ENCODE data around the gene NES.
"Not testable (repeated sequence)": the region's sequence is repeated elsewhere in the genome, so short reads cannot be mapped to it uniquely, and the experiment has no call there.

The NES gene

GRCh38 chr1:156644146-156644545 lies 33.1 kb downstream of the NES start:
- DNase-seq (ENCODE audit: low read depth), result no peak

- DNase-seq (ENCODE audit: low read depth), result peak; percentile 88
Observed at GRCh38 chr1:156643778-156644092, 33.5 kb downstream of the NES start.

- DNase-seq (ENCODE audit: low read depth), result no peak
Observed at GRCh38 chr1:156643049-156643777, 34.0 kb downstream of the NES start.

- no peak for DNase-seq (ENCODE audit: low read depth)
Observed at GRCh38 chr1:156642265-156643048, 34.8 kb downstream of the NES start.

GRCh38 chr1:156641761-156642264 lies 35.4 kb downstream of the NES start, which contains the start of gene BCAN:
Gene BCAN, plus strand, starts transcription at chr1:156642117. Its CDS starts 3,938 bp downstream, at chr1:156646055.
- no peak for DNase-seq (ENCODE audit: low read depth)

DNA sequence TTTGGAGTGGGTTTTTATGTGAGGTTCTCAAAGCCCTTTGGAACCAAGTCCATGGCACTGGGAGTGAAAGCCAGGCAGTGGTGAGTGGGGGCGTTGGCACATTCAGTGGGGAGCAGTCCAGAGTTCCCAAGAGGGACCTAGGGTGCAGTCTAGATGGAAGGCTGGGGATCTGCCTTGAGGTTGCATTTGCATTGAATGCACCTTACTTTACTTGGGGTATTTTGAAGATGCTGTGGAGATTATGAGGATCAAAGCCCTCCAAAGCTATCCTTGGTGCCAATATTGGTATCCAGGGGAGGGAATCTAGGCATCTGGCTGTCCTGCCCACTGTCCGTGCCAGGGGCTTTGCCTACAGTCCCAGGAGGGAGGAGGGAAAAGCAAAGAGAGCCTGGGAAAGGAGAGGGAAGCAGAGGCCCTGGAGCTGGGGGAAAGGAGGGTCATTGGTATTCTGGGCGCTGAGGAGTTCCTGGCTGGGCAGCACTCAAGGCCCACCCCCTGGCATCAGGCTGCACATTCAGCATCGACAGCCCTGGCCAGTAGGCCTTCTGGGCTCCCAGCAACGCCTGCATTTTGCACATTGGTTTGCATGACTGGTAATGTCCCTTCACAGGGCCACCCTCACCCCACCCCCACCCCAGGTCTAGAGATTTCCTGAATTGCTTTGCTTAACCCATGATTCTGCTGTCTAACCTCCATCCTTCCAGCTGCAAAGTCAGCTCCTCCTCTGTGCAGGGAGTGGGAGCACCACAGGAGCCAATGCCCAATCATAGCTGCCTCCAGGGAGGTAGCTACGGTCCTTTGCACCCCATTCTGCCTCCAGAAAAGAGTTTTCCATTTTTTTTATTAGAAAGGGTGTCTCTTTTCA lies 36.1 kb downstream of the NES start:
- DNase-seq (ENCODE audit: low read depth), result no peak

- no peak for DNase-seq (ENCODE audit: low read depth)
Observed at GRCh38 chr1:156639601-156640101, 37.6 kb downstream of the NES start.

DNA sequence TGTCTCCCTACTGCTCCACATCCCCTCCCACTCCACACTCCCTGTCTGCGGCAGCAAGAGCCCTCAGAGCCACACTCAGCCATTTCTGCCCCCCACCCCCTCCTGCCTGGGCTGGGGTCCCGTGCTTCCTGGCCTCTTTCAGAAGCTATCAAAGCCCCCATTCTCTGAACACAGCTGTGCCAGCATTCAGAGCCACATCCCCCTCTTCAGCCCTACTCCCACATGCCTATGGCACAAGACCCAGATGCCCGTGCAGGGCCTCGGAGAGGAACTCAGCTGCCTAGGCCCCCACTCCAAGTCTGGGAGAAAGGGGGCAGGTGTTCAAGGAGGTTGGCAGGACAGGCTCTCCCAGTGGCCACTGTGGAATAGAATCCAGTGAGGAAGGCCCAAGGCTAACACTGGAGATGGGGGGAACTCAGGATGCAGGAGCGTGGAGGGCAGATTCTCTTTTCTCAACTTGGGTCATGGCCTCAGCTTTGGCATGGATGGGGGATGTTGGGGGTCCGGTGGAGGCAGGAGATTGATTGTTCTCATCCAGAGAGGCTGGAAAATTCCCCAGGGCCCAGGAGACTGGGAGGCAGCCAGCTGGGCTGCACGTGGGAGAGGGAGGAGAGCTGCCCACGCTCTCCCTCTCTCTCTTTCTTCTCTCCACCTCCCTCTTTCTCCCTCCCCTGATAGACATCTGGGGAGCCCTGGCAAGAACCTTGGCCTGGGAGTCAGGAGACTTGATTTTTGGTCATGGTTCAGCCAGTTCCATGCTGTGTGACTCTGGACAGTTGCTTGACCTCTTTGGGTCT lies 38.8 kb downstream of the NES start:
- no peak for DNase-seq (ENCODE audit: low read depth)

- no peak for DNase-seq (ENCODE audit: low read depth)
Observed at GRCh38 chr1:156632355-156632754, 44.9 kb downstream of the NES start.

DNA sequence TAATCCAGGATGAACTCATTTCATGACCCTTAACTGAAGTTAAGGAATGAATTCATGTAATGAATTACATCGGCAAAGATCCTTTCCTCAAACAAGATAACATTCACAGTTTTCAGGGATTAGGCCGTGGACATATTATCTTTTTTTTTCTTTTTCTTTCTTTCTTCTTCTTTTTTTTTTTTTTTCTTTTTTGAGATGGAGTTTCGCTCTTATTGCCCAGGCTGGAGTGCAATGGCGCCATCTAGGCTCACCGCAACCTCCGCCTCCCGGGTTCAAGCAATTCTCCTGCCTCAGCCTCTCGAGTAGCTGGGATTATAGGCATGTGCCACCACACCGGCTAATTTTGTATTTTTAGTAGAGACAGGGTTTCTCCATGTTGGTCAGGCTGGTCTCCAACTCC lies 46.1 kb downstream of the NES start:
- not testable (repeated sequence) for DNase-seq (ENCODE audit: low read depth)

DNA sequence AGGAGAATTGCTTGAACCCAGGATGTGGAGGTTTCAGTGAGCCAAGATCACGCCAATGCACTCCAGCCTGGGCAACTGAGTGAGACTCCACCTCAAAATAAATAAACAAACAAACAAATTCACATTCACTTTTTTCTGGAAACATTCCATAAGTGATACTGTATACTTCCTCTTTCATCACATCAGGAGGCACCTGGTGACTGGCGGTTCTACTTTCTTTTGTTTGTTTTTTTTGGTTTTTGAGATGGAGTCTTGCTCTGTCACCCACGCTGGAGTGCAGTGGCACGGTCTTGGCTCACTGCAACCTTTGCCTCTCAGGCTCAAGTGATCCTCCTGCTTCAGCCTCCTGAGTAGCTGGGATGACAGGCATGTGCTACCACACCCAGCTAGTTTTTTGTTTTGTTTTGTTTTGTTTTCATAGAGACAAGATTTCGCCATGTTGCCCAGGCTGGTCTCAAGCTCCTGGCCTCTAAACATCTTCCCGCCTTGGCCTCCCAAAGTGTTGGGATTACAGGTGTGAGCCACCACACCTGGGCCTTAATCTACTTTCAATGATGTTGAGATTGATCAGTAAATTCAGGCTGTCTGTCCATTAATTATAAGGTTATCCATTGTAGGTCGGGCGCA lies 47.3 kb downstream of the NES start:
- no peak for DNase-seq (ENCODE audit: low read depth)

DNA sequence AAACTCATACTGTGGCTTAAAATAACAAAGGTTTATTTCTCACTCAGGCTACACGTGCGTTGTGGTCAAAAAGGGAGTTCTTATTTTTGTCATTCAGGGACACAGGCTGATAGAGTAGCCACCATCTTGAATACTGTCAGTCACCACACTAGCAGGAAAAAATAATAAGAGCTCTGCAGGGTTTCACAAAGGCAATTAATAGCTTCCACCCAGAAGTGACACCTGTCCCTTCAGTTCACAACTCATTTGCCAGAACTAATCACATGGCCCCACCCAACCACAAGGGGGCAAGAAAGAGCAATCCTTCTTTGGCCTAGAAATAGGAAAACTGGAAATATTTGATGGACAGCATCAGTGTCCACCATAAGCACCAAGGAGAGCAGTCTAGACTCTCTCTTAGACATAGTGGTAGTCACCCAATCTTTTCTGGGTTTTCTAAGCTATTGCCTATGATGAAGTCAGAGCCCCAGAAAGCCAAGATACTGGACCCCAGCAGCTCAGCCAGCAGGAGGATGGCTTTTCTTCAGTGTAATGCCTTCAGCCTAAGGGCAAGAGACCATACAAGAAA lies 49.8 kb downstream of the NES start:
- no peak for DNase-seq (ENCODE audit: low read depth)

- DNase-seq (ENCODE audit: low read depth), result no peak
Observed at GRCh38 chr1:156626079-156626438, 51.1 kb downstream of the NES start.

GRCh38 chr1:156625436-156626078 lies 51.6 kb downstream of the NES start:
- no peak for DNase-seq (ENCODE audit: low read depth)

DNA sequence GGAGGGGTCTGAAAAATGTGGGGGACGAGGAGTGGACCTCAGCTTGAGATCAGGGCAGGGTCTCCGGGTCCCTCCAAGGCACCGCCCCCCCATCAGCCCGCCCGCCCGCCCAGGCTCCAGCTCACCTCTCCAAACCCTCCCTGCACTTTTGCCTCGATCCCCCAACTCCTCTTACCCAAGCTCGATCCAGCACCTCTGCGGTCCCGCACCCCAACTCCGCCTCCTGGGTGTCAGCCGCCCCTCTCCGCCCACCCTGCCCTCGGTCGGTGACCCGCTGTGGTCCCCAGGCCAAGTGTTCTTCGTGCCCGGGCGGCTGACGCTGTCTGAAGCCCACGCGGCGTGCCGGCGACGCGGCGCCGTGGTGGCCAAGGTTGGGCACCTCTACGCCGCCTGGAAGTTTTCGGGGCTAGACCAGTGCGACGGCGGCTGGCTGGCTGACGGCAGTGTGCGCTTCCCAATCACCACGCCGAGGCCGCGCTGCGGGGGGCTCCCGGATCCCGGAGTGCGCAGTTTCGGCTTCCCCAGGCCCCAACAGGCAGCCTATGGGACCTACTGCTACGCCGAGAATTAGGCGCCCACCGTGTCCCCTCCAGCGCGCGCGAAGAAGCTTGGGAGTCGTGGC lies 52.3 kb downstream of the NES start:
- no peak for DNase-seq (ENCODE audit: low read depth)

DNA sequence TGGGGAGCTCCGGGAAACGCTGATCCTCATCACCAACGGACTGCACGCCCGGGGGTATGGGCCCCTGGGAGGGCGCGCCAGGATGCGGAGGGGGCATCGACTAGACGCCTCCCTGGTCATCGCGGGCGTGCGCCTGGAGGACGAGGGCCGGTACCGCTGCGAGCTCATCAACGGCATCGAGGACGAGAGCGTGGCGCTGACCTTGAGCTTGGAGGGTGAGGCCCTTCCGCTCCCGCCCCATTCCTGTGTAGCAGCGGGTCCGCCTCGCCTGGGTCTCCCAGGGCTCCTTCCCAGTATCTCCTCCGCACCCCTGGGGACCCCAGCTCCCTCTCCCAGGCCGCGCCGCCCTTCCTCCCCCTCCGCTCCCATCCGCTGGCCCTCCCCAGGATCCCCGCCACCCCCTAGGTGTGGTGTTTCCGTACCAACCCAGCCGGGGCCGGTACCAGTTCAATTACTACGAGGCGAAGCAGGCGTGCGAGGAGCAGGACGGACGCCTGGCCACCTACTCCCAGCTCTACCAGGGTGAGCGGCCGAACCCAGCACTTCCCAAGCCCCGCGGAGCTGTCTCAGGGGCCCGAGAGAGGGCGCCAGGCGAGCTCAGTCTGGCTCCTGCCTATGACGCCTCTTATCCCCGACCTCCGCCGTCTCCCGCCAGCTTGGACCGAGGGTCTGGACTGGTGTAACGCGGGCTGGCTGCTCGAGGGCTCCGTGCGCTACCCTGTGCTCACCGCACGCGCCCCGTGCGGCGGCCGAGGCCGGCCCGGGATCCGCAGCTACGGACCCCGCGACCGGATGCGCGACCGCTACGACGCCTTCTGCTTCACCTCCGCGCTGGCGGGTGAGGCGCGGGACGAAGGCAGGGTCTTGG lies 53.0 kb downstream of the NES start:
- no peak for DNase-seq (ENCODE audit: low read depth)

DNA sequence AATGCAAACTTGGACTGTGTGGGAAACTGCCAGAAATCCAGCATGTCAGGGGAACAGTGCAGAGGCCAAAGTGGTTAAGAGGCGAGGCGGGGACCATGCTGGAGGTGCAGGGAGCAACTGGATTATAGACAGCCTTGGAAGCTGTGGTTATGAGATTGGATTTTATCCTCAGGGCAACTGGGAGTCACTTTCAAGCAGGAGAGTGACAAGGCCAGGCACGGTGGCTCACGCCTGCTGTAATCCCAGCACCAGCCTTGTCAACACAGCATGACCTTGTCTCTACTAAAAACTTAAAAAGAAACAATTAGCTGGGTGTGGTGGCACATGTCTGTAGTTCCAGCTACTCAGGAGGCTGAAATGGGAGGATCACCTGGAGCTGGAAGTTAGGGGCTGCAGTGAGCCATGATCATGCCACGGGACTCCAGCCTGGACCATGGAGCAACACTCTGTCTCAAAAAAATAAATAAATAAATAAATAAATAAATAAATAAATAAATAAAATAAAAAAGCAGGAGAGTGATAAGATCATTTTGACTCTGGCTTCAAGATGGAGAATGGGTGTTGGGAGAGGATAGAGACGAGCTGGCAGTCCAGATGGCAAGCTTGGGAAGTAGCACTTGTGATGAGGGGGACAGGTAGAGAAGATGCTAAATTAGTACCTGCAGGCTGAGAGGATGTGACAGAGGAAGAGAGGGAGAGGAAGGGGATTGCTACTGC lies 54.5 kb downstream of the NES start:
- no peak for DNase-seq (ENCODE audit: low read depth)

GRCh38 chr1:156619582-156619955 lies 57.6 kb downstream of the NES start:
- DNase-seq (ENCODE audit: low read depth), result no peak

All from CMK (cell line).